ENCODE results near the gene IMPDH1.

The IMPDH1 gene

GRCh38 chr7:128403676-128404075, 6.1 kb downstream of the IMPDH1 start:
- H3K27me3 Mint-ChIP-seq: no peaks in the 10 kb centered on the region
- no peak overlapping the region for H3K27ac Mint-ChIP-seq
- H3K4me3 Mint-ChIP-seq: no peak overlapping the region
- H3K4me1 Mint-ChIP-seq: peaks cover 45% of the 10 kb centered on the region
- peaks cover 30% of the 10 kb centered on the region for H3K36me3 Mint-ChIP-seq
- ATAC-seq: no peak
- H3K9me3 Mint-ChIP-seq: no peaks in the 10 kb centered on the region

GRCh38 chr7:128402356-128402755, 7.4 kb downstream of the IMPDH1 start:
- peaks cover 35% of the 10 kb centered on the region for H3K4me1 Mint-ChIP-seq
- no peak overlapping the region for H3K4me3 Mint-ChIP-seq
- no peaks in the 10 kb centered on the region for H3K9me3 Mint-ChIP-seq
- H3K27me3 Mint-ChIP-seq: no peaks in the 10 kb centered on the region
- H3K36me3 Mint-ChIP-seq: peaks cover 42% of the 10 kb centered on the region
- H3K27ac Mint-ChIP-seq: no peak overlapping the region
- no peak for ATAC-seq

GRCh38 chr7:128400566-128400965, 9.2 kb downstream of the IMPDH1 start:
- peaks cover 21% of the 10 kb centered on the region for H3K4me1 Mint-ChIP-seq
- H3K27me3 Mint-ChIP-seq: no peaks in the 10 kb centered on the region
- H3K9me3 Mint-ChIP-seq: no peaks in the 10 kb centered on the region
- H3K36me3 Mint-ChIP-seq: peaks cover 57% of the 10 kb centered on the region
- no peak overlapping the region for H3K4me3 Mint-ChIP-seq
- no peak for ATAC-seq
- H3K27ac Mint-ChIP-seq: no peak overlapping the region

GRCh38 chr7:128399991-128400390, 9.8 kb downstream of the IMPDH1 start:
- ATAC-seq: no peak
- Mint-ChIP-seq H3K4me1 (peaks cover 18% of the 10 kb centered on the region), H3K36me3 (peaks cover 57% of the 10 kb centered on the region), H3K4me3 (no peak overlapping the region), H3K27ac (no peak overlapping the region), H3K9me3 (no peaks in the 10 kb centered on the region), H3K27me3 (no peaks in the 10 kb centered on the region)

DNA sequence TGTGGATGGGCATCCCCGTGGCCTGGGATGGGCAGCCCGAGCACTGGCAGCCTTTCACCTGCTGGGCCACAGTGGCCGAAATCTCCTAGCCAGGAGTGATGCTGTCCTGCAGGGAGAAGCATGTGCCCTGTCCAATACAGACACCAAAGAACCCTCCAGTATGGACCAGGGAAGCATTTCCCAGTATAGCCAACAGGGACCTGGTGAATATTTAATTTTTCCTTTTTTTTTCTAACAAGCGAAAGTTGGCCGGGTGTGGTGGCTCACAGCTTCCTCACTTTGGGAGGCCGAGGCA, 11.0 kb downstream of the IMPDH1 start:
- Mint-ChIP-seq H3K27me3 (no peaks in the 10 kb centered on the region), H3K4me1 (peaks cover 6% of the 10 kb centered on the region), H3K36me3 (peaks cover 57% of the 10 kb centered on the region), H3K27ac (no peak overlapping the region), H3K9me3 (no peaks in the 10 kb centered on the region), H3K4me3 (no peak overlapping the region)
- ATAC-seq: no peak

DNA sequence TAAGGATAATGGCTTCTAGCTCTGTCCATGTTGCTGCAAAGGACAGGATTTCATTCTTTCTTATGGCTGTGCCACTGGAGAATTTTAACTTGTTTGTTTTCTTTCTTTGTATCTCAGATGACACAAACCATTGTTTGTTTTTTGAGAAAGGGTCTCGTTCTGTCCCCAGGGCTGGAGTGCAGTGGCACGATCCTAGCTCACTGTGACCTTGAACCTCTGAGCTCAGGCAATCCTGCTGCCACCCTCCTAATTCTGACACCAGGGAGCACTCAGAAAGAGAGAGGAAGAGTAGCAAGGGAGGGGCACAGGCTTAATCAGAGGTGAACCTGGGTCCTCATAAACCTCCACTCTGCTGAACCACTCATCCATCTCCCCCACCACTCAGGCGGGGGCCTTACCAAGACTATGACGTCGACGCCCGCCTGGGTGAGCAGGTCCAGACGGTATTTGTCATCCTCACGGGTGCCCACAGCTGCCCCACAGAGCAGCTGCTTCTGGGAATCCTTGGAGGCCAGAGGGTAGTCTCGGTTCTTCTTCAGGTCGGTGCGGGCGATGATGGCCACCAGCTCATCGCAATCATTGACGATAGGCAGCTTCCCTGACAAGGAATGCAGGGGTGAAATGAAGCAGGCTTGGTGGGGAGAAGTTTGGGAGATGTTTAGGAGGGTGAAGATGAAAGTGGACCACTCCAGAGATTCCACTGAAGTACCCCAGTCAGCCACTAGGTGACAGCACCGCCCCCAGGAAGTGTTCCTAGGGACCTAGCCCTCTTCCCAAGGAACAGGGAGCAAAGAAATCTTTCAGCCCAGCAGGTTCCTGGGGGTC, 11.6 kb downstream of the IMPDH1 start:
- Mint-ChIP-seq H3K4me1 (peaks cover under 1% of the 10 kb centered on the region), H3K36me3 (peaks cover 52% of the 10 kb centered on the region), H3K27me3 (no peaks in the 10 kb centered on the region), H3K9me3 (no peaks in the 10 kb centered on the region), H3K27ac (no peak overlapping the region), H3K4me3 (no peak overlapping the region)
- no peak for ATAC-seq

GRCh38 chr7:128396357-128396756, 13.4 kb downstream of the IMPDH1 start:
- Mint-ChIP-seq H3K27ac (no peak overlapping the region), H3K9me3 (no peaks in the 10 kb centered on the region), H3K27me3 (no peaks in the 10 kb centered on the region), H3K4me1 (no peaks in the 10 kb centered on the region), H3K36me3 (peaks cover 46% of the 10 kb centered on the region), H3K4me3 (no peak overlapping the region)
- no peak for ATAC-seq

DNA sequence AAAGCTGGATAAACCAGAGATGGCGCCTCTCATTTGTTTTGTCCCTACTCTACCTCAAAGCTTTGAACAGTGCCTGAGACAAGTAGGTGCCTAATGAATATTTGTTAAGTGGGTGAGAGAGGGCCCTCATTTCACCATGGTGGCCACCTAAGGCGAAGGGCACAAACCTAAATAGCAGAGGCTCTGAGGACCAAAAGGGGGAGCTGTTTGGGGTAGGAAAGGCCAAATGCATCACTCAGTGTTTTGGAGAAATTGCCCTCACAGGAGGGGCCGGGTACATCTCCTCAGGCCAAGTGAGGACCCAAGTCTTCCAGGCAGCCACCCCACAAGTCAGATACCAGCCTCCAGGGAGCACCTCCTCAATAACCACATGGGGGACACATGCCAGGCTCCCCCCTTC, 14.0 kb downstream of the IMPDH1 start:
- Mint-ChIP-seq H3K4me1 (no peaks in the 10 kb centered on the region), H3K9me3 (no peaks in the 10 kb centered on the region), H3K4me3 (no peak overlapping the region), H3K27ac (no peak overlapping the region), H3K36me3 (peaks cover 40% of the 10 kb centered on the region), H3K27me3 (no peaks in the 10 kb centered on the region)
- ATAC-seq: no peak

GRCh38 chr7:128394904-128395496, 14.8 kb downstream of the IMPDH1 start:
- no peaks in the 10 kb centered on the region for H3K9me3 Mint-ChIP-seq
- no peak overlapping the region for H3K27ac Mint-ChIP-seq
- H3K4me3 Mint-ChIP-seq: no peak overlapping the region
- no peaks in the 10 kb centered on the region for H3K27me3 Mint-ChIP-seq
- H3K36me3 Mint-ChIP-seq: peaks cover 32% of the 10 kb centered on the region
- no peaks in the 10 kb centered on the region for H3K4me1 Mint-ChIP-seq
- no peak for ATAC-seq

- Mint-ChIP-seq H3K4me3 (no peak overlapping the region), H3K27ac (no peak overlapping the region), H3K27me3 (no peaks in the 10 kb centered on the region), H3K36me3 (peaks cover 27% of the 10 kb centered on the region), H3K9me3 (no peaks in the 10 kb centered on the region), H3K4me1 (no peaks in the 10 kb centered on the region)
- ATAC-seq: no peak
Measured at GRCh38 chr7:128393526-128394330, 16.1 kb downstream of the IMPDH1 start.

GRCh38 chr7:128392446-128393327, 17.1 kb downstream of the IMPDH1 start:
- Mint-ChIP-seq H3K4me3 (no peak overlapping the region), H3K27me3 (no peaks in the 10 kb centered on the region), H3K4me1 (peaks cover 5% of the 10 kb centered on the region), H3K9me3 (no peaks in the 10 kb centered on the region), H3K27ac (no peak overlapping the region), H3K36me3 (peaks cover 18% of the 10 kb centered on the region)
- ATAC-seq: no peak

- no peaks in the 10 kb centered on the region for H3K9me3 Mint-ChIP-seq
- H3K4me1 Mint-ChIP-seq: peaks cover 9% of the 10 kb centered on the region
- no peak for ATAC-seq
- peaks cover 9% of the 10 kb centered on the region for H3K36me3 Mint-ChIP-seq
- no peaks in the 10 kb centered on the region for H3K27me3 Mint-ChIP-seq
- no peak overlapping the region for H3K4me3 Mint-ChIP-seq
- no peak overlapping the region for H3K27ac Mint-ChIP-seq
Measured at GRCh38 chr7:128391805-128392204, 18.0 kb downstream of the IMPDH1 start.

DNA sequence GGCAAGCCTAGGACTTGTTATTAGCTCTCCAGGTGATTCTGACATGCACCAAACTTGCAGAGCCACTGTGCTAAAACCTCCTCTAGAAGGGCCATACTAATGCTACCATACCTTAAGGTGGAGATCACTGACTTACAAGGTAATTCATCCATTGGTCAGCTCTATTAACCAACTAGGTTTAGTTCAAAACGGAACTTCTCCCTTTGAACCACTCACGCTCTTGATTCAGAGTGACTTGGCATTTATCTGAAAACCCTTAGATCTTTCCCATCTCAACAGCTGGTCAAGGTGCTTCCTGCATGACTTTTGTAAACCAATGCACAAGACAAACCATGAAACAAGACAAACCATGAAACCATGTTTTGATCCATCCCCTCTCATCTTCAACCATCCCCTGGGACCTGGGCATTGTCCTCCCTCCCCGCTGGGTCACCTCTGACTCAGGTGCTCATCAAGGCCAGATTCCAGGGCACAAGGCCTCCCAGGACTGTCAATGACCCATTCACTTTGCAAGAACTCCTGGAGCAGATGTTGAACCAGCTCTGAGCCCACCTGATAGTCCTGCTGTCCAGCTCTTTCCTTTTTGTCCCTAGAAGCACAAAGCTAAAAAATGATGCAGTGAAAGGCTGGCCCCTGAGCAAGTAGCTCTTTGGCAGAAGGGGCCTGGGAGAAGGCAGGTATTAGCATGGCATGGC, 18.8 kb downstream of the IMPDH1 start:
- ATAC-seq: no peak
- H3K4me3 Mint-ChIP-seq: no peak overlapping the region
- H3K27ac Mint-ChIP-seq: no peak overlapping the region
- peaks cover 1% of the 10 kb centered on the region for H3K36me3 Mint-ChIP-seq
- no peaks in the 10 kb centered on the region for H3K9me3 Mint-ChIP-seq
- no peaks in the 10 kb centered on the region for H3K27me3 Mint-ChIP-seq
- peaks cover 9% of the 10 kb centered on the region for H3K4me1 Mint-ChIP-seq

GRCh38 chr7:128389618-128390329, 20.0 kb downstream of the IMPDH1 start:
- Mint-ChIP-seq H3K4me3 (no peak overlapping the region), H3K36me3 (no peaks in the 10 kb centered on the region)

More at GRCh38 chr7:128389618-128390329, 20.0 kb downstream of the IMPDH1 start:
- peaks cover 9% of the 10 kb centered on the region for H3K4me1 Mint-ChIP-seq
- no peaks in the 10 kb centered on the region for H3K9me3 Mint-ChIP-seq
- H3K27ac Mint-ChIP-seq: no peak overlapping the region
- ATAC-seq: no peak
- H3K27me3 Mint-ChIP-seq: no peaks in the 10 kb centered on the region

Measured in stimulated activated memory B cell treated with anti-CD40 and anti-IgM and Interleukin-4, amounts not matched to agents 10 μg/mL and 1 μg/mL and 100 μg/mL, for 72 hours (primary cell).